Measurements from ENCODE around the gene KCNN1.

GRCh38 chr19:17988161-17988560 lies 21.3 kb downstream of the KCNN1 start:
- TF ChIP-seq ZBTB43 (CRISPR knock-in tag; conservative IDR thresholded peaks at IDR 0.05) = no peak
- TF ChIP-seq NFATC3 (CRISPR knock-in tag; IDR thresholded peaks at IDR 0.05) = no peak
- TF ChIP-seq JUND (CRISPR knock-in tag; IDR thresholded peaks at IDR 0.05) = no peak
- TF ChIP-seq FOXO4 (CRISPR knock-in tag; conservative IDR thresholded peaks at IDR 0.05) = no peak
- TF ChIP-seq TRIM24 (CRISPR knock-in tag; IDR thresholded peaks at IDR 0.05) = no peak
- TF ChIP-seq ZNF496 (CRISPR knock-in tag; IDR thresholded peaks at IDR 0.05; ENCODE audit: insufficient replicate concordance) = no peak
